GM19372 (cell line): ENCODE measurements around the gene TNFAIP3.
"Not testable (repeated sequence)": the region's sequence is repeated elsewhere in the genome, so short reads cannot be mapped to it uniquely, and the experiment has no call there.

Experiments used
- ATAC-seq: cut with Tn5 transposase; IDR thresholded peaks from one replicate; pipeline ENCODE4 v1.9.1; 2021; ENCODE audit warnings: mild to moderate bottlenecking, low read depth, moderate library complexity; ENCODE audit not compliant: unreplicated experiment

TNFAIP3 gene

GRCh38 chr6:137844327-137844726 is 22.7 kb upstream of the TNFAIP3 start:
- not testable (repeated sequence) for ATAC-seq

DNA sequence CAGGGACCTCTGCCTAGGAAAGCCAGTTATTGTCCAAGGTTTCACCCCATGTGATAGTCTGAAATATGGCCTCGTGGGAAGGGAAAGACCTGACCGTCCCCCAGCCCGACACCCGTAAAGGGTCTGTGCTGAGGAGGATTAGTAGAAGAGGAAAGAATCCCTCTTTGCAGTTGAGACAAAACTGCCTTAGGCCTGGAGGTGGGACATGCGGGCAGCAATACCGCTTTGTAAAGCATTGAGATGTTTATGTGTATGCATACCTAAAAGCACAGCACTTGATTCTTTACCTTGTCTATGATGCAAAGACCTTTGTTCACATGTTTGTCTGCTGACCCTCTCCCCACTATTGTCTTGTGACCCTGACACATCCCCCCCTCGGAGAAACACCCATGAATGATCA is 22.3 kb upstream of the TNFAIP3 start:
- ATAC-seq: not testable (repeated sequence)

- ATAC-seq: no peak
These were observed 21.6 kb upstream of the TNFAIP3 start for GRCh38 chr6:137845460-137845859.

DNA sequence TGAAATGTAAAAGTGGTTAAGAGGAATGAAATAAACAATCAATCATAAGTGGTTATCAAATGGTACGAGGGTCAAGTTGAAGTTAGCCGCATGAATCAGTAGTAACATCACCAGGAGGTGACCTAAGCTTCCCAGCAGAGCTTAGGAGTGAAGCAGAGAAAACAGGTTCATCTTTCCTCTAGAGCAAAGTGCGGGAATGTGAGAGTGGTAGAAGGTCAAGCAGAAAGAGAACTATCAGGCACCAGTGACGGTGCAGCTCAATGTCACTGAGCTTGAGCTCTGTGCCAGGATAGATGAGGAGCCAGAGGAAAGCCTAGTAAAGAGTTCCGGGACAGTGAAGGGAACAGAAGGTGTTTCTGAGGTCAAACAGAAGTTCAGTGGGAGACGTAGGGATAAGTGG is 20.8 kb upstream of the TNFAIP3 start:
- no peak for ATAC-seq

DNA sequence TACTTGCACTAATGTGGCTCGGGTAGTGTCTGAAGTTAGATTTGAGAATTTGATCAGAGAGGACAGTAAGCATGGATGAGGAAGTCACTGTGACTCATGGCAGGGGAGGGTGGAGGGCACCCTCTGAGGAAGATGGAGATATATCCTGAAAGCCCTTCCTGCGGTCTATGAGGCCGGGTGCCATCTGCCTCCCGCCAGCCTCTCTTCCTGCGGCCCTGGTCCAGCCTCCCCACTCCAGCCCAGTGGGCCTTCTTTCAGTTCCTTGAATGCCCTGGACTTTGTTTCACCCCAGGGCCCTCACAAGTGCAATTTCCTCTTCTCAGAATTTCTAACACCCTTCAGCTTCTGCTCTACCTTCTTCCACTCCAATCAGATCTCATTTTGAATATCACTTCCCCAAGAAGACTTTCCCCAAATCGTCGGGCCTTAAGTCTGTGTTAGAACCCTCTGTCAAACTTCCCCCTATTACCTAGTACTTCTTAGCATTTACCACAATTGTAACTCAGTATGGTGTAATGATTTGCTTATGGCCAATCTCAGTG is 20.2 kb upstream of the TNFAIP3 start:
- no peak for ATAC-seq

DNA sequence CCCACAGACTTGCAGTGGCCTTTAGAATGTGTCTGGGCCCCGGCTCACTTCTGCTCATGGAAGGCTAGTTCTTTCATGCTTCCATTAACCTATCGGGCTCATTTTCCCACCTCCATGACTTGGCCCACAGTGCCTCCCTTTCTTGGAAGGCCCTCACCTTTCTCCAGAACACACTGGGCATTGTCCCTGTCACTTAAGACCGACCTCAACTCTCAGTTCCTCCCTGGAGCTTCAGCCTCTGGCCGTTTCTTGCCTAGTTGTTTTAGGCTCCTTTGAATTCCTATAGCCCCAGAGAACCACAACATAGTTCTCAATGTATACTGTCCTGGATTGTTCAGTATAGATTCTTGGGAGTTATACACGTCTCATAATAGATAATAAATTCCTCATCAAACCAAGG is 19.3 kb upstream of the TNFAIP3 start:
- ATAC-seq: no peak

DNA sequence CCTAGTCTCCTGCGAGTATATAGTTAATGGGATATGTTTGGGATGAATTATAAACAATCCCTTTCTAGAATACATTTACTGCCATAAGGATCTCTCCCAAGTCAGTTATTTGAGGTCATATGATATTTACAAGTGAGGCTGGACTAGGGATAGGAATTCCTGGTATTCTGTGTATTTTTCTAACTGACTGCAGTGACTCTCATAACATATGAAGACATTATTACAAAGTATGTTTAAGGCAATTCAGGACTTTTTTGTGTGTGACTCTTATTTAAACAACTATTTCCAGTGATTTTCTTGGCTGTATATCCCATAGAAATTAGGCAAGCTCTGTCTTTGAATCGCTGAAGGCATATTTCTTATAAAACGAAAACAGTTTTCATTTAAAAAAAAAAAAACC is 18.4 kb upstream of the TNFAIP3 start:
- ATAC-seq: no peak

- no peak for ATAC-seq
These were observed 17.7 kb upstream of the TNFAIP3 start for GRCh38 chr6:137849181-137849980.

GRCh38 chr6:137849981-137850714 is 16.9 kb upstream of the TNFAIP3 start:
- no peak for ATAC-seq

DNA sequence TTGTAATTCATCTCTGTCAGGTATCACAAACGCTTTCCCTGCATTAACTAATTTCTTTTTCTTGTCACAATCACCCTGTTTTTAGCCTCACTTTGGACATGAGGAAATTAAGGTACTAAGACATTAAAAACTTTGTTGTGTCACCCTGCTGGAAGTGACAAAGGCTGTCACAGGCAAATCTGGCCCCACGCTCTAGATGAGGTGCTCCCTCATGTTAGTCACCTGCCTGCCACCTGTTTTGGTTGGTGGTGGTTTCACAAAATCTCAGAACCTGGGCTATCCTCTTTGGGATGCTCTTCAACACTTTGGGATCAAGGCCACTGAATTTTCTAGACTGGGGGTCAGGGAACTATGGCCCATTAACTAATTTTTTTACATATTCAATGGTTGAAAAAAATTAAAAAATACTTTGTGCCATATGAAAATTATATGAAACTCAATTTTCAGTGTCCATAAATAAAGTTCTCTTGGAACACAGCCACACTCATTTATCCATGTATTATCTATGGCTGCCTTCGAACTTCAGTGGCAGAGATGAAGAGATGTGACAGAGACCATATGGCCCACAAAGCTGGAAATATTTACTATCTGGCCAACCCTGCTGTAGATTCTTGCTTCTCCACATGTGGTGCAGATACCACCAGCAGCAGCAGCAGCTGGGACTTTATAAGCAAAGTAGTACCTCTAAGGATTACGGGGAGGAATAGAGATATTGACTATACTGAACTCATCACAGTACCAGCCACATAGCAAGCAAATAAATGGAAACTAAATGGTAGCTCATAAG is 16.1 kb upstream of the TNFAIP3 start:
- ATAC-seq: no peak

DNA sequence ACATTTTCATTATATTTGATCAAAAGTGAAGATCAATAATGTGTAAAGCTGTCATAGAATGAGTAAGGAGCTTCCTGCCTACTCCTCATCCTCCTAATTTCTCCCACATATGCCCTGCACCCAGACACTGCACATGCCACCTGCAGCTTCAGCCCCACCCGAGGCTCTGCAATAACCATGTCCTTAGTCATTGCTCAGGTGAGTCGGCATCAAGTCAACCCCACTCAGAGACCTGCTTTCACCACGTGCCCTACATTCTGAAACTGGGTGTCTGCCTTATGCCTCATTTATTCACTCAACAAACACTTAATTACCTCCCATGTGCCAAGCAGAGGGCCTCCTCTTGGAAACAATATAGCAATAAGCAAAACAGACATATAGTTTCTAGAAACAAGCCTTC is 15.4 kb upstream of the TNFAIP3 start:
- ATAC-seq: no peak

- no peak for ATAC-seq
These were observed 14.7 kb upstream of the TNFAIP3 start for GRCh38 chr6:137852346-137852745.

- ATAC-seq: no peak
These were observed 14.2 kb upstream of the TNFAIP3 start for GRCh38 chr6:137852811-137853210.

DNA sequence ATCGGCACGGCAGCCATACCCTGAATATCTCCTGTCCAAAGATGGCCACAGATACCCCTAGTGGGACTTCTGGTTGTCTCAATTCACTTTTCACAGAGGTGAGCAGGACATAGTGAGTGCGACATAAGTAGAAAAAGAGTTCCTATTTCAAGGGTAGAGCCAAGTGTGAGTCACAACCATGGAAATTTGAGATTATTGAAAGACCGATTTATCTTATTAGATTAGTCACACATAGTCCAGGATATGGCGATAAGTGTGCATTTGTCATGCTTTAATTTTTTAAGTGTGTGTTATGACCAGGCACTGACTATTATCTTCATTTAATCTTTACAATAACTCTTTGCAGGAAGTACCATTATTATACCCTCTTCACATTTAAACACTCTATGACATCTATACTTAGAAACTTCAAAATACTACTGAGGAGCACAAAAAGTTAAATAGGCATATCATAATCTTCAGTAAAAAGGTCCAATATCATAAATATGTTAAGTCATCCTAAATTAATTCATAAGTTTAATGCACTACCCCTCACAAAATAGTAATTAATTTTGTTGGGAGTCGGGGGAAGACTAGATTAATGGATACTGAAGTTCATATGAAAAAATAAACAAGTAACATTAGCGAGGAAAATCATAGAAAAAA is 13.4 kb upstream of the TNFAIP3 start:
- no peak for ATAC-seq

DNA sequence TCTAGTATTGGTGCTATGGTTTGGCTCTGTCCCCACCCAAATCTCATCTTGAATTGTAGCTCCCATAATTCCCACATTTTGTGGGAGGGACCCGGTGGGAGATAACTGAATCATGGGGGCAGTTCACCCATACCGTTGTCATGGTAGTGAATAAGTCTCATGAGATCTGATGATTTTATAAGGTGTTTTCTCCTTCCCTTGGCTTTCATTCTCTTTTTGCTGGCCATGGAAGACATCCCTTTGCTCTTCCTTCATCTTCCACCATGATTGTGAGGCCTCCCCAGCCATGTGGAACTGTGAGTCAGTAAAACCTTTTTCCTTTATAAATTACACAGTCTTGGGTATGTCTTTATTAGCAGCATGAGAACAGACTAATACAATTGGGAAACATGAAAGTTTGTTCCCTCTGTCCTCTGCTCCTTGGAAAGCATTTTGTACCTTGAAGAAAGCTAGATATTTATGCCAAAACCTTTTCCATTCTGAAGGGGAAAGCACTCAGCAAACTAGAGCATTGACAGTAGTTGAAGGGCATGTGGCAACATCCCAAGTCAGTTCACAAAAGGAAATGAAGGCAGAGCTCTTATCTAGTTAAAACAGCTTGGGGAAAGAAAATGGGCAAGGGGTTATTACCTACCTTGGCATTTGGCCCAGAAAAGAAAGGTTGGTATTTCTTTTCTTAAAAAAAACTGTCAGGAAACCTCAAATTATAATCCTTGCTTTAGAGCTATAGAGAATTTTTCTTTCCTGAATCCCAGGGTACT is 10.7 kb upstream of the TNFAIP3 start:
- no peak for ATAC-seq

DNA sequence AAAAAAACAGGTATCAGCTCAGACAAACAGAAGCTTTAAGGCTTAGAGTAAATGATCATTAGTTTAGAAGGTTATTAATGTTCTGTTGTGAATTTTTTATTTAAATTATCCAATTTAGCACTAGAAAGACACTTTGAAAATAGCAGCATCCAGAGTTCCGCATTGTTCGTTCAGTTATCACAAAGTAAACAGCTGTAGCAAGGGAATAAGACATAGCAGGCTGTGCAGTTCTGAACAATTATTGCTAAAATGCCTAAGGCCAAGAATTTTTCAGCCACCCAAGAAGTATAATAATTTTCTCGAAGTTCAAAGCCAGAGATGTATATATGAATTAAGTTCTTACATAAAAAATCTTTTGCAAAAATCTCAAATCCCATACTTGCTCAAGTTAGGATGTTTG is 8.0 kb upstream of the TNFAIP3 start:
- ATAC-seq: no peak

GRCh38 chr6:137860394-137861005 is 6.6 kb upstream of the TNFAIP3 start:
- no peak for ATAC-seq

- no peak for ATAC-seq
These were observed 5.3 kb upstream of the TNFAIP3 start for GRCh38 chr6:137861550-137862337.
